NCI-H146 (cell line): ENCODE measurements around the gene KCNT1.
A peak's percentile ranks its signal among the peaks of the same experiment; 100 is the strongest.
"Not testable (repeated sequence)": the region's sequence is repeated elsewhere in the genome, so short reads cannot be mapped to it uniquely, and the experiment has no call there.

Experiments
- DNase-seq: peaks from one replicate; lab custom pipeline; 2025; lab: John Stamatoyannopoulos, UW

The KCNT1 gene

DNA sequence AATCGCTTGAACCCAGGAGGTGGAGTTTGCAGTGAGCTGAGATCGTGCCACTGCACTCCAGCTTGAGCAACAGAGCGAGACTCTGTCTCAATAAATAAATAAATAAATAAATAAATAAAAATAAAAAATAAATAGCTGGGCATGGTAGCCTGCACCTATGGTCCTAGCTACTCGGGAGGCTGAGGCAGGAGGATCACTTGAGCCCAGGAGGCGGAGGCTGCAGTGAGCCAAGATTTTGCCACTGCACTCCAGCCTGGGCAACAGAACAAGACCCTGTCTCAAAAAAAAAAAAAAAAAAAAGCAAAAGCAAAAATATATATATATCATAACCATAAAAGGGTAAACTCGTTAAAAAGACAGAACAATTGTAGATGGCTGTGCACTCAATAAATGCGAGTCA, 29.2 kb upstream of the KCNT1 start:
- DNase-seq: not testable (repeated sequence)

DNA sequence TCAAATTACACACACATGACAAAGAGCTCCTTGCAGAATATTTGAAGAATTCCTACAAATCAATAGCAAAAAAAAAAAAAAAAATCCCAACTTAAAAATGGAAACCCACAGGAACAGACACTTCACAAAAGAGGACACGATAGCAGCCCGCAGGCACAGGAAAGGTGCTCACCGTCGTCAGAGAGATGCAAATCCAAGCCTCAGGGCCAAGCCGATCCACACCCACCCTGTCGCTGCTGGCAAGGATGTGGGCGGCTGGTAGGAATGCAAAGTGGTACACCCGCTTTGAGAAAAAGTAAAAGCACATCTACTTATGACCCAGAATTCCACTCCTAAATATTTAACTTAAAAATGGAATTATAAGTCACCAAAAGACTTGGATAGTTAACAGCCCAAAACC, 28.0 kb upstream of the KCNT1 start:
- DNase-seq: no peak

DNA sequence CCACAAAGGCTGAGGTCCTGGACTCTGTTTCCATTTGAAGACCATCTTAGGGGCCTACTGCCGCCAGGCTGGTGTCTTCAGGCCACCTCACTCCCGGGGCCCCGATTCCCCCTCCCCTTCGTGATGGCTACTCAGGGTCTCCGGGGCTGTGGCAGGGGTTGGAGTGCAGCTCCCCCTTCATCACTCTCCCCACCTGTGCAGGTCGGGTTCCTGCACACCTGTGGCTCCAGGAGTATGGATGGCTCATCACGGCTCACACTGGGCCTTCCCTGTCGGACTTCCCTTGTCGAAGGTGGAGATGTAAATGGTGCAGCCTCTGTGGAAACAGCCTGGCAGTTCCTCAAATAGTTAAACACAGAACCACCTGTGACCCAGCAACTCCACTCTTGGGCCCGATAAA, 27.0 kb upstream of the KCNT1 start:
- no peak for DNase-seq

DNA sequence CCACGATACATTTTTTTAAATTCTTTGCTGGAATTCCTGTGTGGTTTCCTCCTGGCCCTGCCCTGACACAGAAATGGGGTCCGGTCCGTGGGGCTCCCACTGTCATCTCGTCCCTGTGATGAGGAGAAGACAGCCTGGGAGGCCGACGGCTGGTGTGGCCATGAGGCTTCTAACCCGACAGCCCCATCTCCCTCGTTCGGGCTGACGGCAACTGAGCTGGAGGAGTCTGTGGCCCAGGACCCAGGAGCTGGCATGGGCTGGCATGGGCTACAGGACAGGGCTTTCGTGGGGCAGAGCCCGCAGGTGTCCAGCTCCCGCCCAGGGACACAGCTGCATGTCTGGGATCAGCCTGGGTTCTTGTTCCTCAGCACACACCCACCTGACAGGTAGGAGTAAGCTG, 25.1 kb upstream of the KCNT1 start:
- no peak for DNase-seq

DNA sequence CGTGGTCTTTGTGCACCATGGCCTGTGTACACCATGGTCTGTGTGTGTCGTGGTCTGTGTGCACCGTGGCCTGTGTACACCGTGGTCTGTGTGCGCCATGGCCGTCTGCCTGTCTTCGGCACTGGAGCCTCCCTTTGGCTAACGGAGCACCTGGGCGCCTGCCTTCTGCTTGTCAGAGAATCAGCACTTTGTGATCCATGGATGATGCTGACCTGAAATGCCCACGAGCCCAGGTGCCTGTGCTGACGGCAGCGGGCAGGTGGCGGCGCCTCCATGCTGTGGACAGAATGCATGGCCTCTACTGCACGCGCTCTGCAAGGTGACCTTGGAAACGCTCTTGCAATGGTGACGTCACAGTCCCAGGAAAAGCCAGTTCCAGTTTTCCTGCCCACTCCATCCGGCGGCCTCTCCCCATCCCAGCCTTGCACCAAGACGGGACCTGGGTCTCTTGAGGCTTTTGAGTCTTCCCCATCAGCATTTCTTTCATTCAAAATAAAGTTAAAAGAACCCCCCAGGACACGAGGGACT, 24.3 kb upstream of the KCNT1 start:
- peak; percentile 34 for DNase-seq

DNA sequence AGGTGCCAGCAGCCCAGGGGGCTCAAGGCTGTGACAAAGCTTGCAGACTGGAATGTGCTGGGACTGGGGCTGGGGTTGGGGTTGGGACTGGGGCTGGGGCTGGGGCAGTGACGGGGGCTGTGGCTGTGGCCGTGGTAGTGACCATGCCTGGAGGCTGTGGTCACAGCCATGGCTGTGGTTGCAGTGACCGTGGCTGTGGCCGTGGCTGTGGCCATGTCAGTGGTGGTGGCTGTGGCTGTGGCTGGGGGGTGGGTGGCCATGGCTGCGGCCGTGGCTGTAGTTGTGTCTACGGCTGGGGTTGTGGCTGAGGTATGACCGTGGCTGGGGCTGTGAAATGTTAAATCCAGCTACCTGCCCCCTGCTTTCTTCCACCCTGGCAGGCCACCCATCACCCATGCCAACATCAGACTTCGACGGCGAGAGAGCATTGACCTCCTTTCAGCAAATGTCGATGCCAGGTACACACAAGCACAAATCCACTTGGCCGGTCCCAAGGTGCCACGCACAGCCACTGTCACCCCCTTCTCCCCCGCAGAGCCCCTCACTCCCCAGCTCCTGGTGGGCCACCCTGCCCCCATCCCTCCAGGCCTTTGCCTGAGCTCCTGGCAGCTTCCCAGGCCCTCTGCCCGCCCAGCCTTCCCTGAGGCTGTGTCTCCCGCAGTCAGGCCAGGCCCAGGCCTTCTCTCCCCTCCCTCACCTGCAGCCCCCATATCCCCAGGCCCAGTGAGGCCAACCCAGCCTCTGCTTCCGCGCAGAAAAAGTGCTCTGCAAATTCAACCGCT, 23.6 kb upstream of the KCNT1 start:
- no peak for DNase-seq

DNA sequence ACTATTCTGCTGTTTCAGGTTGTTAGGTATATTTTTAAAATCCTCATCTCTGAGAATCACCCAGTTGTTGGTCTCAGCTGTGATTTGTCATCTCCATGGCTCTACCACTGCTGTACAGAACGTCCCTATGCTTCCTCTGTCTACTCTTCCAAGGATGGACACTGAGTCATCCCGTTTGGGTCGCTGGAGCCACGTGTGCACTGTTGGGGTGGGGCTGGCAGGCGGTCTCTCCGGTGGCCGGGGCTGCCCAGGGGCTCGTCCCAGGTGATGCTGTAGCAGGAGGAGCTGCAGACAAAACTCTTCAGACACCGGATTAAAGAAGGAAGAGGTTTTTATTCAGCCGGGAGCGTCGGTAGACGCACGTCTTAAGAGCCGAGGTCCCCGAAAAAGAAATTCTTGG, 21.9 kb upstream of the KCNT1 start:
- DNase-seq: no peak

DNA sequence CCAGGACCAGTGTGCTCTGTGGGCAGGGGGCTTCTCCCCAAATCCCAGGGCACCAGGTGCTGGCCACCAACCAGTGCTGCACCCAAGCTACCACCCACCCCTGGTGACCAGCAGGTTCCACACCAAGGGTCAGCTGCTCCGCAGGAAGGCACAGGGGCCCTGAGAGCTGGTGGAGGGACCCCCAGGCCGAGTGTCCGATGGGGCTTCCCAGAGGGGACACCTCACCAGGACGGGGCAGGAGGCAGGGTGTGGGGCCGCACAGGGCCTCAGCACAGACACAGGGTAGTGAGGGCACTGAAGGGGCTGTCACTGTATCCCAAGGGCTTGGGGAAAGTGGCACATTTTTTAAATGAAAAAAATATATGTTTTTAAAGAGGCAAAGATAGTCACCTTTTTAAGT, 20.8 kb upstream of the KCNT1 start:
- DNase-seq: no peak

DNA sequence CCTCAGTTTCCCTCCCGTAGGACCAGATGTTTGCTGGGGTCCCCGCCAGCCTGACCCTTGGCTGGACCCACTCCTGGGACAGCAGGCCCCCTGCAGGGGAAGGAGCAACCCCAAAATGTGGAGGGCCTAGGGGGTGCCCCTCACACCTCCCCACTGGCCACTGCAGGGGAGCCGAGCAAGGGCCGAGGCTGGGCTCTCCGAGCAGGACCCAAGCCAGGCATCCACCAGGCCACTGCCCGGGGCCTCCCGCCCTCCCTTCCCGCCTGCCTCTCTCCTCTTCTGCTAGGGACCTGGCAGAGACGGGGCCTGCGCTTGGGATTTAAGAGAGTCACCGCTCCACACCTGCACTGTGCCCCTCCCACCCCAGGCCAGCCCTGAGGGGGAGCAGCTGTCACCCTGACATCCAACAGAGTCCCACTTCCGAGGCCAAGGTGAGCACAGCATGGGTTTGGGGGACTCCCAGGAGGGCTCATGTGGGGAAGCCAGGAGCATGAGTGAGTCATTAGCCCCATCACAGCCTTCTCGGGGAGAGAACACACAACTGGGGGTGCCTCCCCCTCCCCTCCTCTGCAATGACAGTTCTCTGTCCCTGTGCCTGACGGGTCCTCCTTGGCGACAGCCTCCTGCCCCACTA, 18.5 kb upstream of the KCNT1 start:
- no peak for DNase-seq

DNA sequence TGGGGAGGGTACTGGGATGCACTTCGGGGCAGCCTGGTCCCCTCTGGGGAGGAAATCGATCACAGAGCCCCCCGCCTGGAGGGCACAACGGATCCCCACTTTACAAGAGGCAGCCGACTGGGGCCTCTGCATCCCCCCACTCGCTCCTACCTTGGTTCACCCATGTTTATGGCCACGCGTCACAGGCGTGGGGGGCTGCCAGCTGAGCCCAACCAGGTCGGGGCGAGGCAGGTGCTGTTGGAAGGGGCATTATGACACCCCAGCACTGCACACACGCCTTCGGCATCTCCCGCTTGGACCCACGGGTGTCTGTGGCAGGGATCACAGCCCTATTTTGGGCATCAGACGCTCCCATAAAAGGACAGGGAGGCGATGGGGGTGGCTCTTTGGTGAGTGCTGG, 17.3 kb upstream of the KCNT1 start:
- no peak for DNase-seq

DNA sequence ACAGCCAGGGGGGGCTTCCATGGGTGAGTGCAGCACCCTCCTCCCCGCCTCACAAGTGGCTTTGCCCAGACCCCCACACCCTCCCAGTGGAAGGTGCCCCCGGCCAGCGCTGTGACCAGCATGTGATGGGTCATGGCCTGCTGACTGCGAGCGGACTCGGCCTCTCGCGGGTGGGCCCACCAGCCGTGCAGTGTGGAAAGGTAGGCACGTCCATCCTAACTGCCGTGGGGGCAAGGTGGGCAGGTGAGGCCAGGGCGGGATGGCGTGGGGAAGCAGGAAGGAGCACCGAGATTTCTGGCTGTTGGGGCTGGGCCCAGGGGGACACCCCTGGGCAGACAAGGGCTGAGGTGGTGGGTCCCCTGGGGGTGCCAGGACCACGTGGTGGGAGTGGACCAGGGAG, 14.8 kb upstream of the KCNT1 start:
- no peak for DNase-seq

DNA sequence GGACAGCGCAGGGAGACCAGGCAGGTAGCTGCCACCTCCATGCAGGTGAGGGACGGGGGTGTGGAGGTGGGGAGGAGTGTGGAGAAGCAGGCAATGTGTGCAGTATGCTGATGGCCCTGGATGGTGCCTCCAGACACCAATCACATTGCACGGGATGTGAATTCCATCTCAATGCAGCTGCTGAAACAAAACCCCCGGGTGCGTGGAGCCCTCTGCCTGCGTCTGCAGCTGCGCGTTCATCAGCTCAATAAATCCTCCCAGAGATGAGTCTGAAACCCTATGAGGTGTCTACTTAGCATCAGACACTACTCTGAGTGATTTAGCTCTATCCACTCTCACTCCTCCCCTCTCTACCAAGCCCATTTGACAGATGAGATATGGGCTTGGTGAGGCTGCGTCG, 13.0 kb upstream of the KCNT1 start:
- DNase-seq: no peak

DNA sequence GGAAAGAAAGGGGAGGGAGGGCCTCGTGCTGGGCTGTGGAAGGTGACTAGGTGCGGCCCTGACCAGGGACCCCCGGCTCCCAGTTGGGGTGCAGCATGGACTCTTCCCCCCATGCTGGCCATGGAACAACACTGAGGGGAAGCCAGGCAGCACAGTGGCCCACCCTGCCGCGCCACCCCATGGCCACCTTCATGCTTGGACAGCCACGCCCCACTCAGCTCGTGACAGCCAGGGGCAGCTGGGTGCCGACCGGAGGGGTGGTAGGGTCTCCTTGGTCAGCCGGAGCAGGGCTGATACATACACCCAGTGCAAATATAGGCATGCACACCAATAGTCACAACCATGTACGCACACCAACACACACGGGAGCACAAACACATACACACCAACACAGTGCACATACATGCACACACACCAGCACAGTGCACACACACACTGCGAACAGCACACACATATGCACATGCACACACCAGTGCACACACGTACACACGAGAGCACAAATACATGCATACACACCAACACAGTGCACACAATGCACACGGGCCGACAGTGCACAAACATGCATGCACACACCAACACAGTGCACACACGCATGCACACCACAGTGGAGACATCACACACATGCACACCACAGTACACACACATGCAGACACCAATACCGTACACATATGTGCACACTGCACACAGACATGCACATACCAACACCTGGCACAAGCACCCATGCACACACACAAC, 11.0 kb upstream of the KCNT1 start:
- no peak for DNase-seq

DNA sequence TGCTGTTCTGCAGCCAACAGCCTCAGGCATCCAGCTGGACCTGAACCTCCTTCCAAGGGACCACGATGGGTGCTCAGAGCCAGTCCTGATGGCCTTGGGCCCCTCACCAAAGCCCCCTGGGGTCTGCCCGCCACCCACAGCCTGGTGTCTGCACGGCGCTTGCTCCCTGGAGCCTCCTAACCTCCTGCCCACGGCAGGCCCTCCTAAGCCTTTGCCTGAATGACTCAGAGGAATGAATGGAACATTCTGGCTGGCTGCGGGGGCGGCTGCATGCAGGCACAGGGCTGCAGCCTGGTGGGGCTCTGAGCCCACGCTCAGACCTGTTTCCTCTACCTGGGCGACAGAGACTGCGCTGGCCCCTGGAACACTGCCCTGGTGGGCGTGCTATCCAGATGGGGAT, 9.6 kb upstream of the KCNT1 start:
- no peak for DNase-seq

DNA sequence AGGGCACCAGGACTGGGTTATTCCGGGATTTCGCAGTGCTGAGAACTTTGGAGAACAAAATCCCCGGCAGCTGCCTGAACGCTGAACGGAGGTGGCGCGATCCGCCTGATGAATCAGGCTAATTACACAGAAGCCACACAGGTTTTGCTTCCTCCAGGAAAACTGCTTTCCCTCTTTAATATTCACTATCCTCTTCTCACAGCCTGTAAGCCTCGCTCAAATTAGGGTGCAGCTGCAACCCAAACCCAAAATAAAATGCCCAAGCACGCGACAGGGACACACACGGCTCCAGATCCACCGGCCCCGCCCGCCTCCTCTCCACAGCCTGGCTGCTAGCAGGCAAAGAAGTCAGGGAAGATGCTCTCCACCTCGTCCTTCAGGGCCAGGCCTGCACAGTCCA, 8.7 kb upstream of the KCNT1 start:
- no peak for DNase-seq

DNA sequence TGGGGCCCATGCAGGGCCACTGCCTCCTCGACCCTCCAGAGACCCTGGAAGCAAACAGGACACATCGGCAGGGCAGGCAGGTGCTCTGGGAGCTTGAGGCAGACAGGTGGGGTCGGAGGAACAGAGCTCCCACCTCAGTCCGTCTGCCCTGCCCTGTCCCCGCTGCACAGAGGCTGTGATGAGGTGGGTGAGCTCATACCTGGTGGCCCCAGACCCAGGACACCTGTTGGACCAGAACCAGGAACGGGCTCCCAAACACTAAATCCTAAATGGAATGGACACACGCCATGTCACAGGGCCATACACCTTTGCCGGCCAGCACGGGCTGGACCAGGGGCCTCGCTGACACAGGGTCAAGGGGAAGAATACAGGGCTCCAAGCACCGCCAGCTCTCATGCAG, 8.2 kb upstream of the KCNT1 start:
- no peak for DNase-seq

DNA sequence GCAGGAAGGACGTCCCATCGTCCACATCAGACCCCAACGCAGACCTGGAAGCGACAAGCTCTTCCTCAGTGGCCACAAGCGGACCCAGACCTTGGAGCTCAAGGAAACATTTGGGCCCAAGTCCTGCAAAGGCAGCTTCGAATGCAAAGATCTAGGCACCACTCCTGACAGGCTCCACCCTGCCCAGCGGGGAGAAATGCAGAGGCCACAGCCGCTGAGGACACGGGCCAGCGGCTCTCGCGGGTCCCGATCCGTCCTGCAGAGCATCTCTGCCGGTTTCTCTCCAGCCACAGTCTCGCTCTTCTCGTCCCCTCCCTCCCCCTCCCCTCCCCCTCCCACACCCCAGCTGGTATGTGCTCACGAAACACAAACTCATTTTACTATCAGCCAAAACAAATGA, 7.6 kb upstream of the KCNT1 start:
- no peak for DNase-seq

DNA sequence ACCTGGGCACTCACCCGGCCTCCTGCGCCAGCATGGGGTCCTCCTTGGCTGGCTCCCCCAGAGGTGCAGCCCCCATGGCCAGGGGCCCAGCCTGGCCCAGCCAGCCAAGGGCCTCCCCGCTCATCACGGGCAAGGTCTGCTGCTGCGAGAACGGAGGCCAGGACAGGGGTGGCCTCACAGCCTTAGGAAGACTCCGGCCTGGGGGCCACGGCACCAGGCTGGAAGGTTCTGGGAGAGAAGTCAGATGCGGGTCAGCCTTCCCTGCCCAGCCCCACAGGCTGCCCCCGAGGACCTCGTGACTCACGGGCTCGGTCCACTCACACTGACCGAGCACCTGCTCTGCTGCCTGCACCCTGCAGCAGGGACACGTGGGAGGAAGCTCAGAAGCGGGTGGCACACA, 6.9 kb upstream of the KCNT1 start:
- DNase-seq: no peak

DNA sequence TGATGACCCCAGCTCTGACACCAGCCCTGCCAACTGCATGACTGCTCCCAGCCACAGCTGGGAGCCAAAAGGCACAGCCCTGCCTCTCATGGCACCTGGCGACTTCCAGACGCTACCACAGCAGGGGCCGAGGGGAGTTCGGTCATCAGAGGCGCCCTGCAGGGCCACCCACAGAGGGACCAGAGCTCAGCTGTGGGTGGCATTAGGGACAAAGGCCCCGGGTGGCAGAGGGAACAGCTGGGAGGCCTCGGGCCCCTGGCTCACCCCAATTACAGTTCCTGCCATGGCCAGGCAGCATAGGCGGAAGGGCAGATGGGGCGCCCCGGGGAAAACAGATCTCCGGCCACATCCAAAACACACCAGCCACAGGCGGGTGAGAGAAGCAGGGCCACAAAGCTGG, 6.3 kb upstream of the KCNT1 start:
- peak; percentile 53 for DNase-seq

DNA sequence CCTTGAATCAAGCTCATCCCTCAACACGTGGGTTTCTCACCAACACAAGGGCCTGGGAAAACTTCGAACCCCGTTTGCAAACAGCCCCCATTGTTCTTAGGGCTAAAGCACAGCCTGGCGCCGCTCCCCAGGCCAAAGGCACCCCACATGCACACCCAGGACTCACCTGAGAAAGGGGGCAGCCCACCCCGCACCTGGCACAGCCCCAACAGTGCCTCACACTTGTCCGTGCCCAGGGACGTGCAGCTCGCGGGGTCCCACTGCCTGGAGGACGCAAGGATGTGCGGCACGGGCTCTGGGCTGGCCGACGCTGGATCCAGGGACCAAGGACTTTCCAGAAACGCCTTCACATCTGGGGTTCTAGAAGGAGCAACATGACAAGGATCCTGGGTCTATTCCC, 5.5 kb upstream of the KCNT1 start:
- DNase-seq: no peak

DNA sequence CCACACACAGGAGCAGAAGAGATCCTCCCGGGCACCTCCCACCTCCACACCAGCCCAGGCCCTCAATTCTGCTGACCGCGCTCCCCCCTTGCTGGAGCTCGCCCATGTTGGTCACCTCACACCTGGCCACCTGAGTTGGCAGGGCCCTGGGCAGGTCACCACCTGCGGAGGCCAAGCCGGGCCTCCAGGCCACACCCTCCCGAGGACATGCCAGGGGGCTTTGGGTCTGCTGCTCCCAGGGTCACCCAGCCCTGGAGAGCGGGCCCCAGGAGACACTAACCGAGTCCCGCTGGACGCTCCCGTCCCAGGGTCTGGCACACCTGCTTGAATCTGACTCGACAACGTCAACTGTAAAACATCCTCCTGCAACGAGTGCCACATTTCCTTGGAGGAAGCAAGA, 4.8 kb upstream of the KCNT1 start:
- DNase-seq: no peak

DNA sequence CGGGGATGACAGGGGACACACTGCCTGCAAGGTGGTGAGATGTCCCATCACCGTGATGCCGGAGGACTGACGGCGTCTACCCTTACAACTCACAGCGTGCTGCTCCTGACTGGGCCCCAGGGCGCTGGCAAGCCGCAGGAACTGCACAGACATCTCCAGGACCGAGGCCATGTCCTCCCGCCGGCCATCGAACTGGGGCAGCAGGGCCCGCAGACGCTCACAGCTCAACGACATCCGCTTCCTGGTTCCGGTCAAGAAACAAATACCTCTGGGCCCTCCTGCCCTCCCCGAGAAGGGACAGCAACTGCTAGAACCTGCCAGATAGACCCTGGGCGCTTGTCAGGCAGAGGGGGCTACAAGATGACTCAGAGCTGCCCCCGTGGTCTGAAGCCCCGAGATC, 3.7 kb upstream of the KCNT1 start:
- DNase-seq: no peak

DNA sequence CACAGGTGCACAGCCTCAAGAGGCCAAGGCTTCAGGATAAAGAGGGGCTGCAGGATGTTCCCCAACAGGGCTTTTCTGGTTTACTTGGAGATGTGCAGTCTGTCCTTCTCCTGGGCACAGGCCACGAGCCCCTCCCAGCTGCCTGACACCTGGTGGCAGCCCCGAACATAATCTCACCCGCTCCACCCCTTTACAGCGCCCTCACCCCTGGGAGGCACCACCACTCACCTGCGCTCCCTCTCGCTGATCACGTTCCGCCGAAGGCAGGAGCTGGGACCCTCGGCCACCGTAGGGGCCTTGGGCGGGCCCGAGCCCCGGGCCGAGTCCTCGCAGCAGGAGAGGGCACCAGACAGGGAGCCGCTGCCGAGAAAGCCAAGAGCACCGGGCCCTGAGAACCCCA, 3.2 kb upstream of the KCNT1 start:
- DNase-seq: no peak
